OCI-LY1 (cell line): Measurements from ENCODE around the gene TWSG1.

Source experiments
- H2AFZ ChIP-seq: fragments of 200-600 bp; sonication (generic), shearing (Covaris generic); 2 replicates; pipeline ENCODE4 v1.6.0; 2014; ENCODE audit warnings: antibody characterized with exemption, mild to moderate bottlenecking, low read length
- H3F3A ChIP-seq: fragments of 200-600 bp; sonication (generic), shearing (Covaris generic); 2 replicates; pipeline ENCODE4 v1.6.0; 2014; ENCODE audit warnings: mild to moderate bottlenecking, antibody characterized with exemption, low read length, moderate library complexity; ENCODE audit not compliant: insufficient read depth
- H3K27ac ChIP-seq: fragments of 200-600 bp; sonication (generic); 2 replicates; pipeline ENCODE4 v1.5.1; 2014; ENCODE audit warnings: low read length, mixed run types, mild to moderate bottlenecking, low read depth; ENCODE audit not compliant: poor library complexity, severe bottlenecking
- H3K27me3 ChIP-seq: fragments of 200-600 bp; sonication (generic); 2 replicates; pipeline ENCODE4 v1.6.0; 2014; ENCODE audit warnings: antibody characterized with exemption, mild to moderate bottlenecking, low read length, moderate library complexity; ENCODE audit not compliant: insufficient read depth
- H3K36me3 ChIP-seq: fragments of 200-600 bp; sonication (generic); 2 replicates; pipeline ENCODE4 v1.6.1; 2014; ENCODE audit warnings: mild to moderate bottlenecking, antibody characterized with exemption, low read length, moderate library complexity, mixed read lengths; ENCODE audit not compliant: insufficient read depth
- H3K4me1 ChIP-seq: fragments of 200-600 bp; sonication (generic); 2 replicates; pipeline ENCODE4 v1.5.1; 2014; ENCODE audit warnings: mild to moderate bottlenecking, low read length, moderate library complexity; ENCODE audit not compliant: insufficient read depth, severe bottlenecking
- H3K4me2 ChIP-seq: fragments of 200-600 bp; sonication (generic), shearing (Covaris generic); 2 replicates; pipeline ENCODE4 v1.6.1; 2014; ENCODE audit warnings: low read length
- H3K4me3 ChIP-seq: fragments of 200-600 bp; sonication (generic); 2 replicates; pipeline ENCODE4 v1.5.1; 2014; ENCODE audit warnings: low read length, low read depth, mild to moderate bottlenecking, mixed read lengths; ENCODE audit not compliant: poor library complexity, severe bottlenecking
- H3K79me2 ChIP-seq: fragments of 200-600 bp; shearing (Covaris generic); 2 replicates; pipeline ENCODE4 v1.6.1; 2016; ENCODE audit warnings: mixed run types, low read length, mixed read lengths; ENCODE audit not compliant: insufficient read depth
- H3K9ac ChIP-seq: fragments of 200-600 bp; sonication (generic), shearing (Covaris generic); 2 replicates; pipeline ENCODE4 v1.6.1; 2014; ENCODE audit warnings: mild to moderate bottlenecking, low read length, mixed read lengths
- H3K9me2 ChIP-seq: fragments of 200-600 bp; sonication (generic), shearing (Covaris generic); 2 replicates; pipeline ENCODE4 v1.6.1; 2014; ENCODE audit warnings: low read depth, mild to moderate bottlenecking, low read length, mixed read lengths
- H3K9me3 ChIP-seq: fragments of 200-600 bp; shearing (Covaris generic); 2 replicates; pipeline ENCODE4 v1.6.1; 2014; ENCODE audit warnings: low read length, mixed read lengths
- H4K20me1 ChIP-seq: fragments of 200-600 bp; sonication (generic), shearing (Covaris generic); 2 replicates; pipeline ENCODE4 v1.6.0; 2016; ENCODE audit warnings: mild to moderate bottlenecking, low read length; ENCODE audit not compliant: insufficient read depth
- EZH2 ChIP-seq: fragments of 200-600 bp; sonication (generic), shearing (Covaris generic); IDR thresholded peaks from 2 replicates; pipeline ENCODE4 v1.8.0; 2017; ENCODE audit warnings: borderline replicate concordance, mixed run types, mild to moderate bottlenecking, antibody characterized with exemption, low read length, moderate library complexity, mixed read lengths
- TF ChIP-seq, protein P1 (sequence below): fragments of 200-600 bp; sonication (generic), shearing (Covaris generic); IDR thresholded peaks from 2 replicates; pipeline ENCODE4 v1.5.1; 2017; ENCODE audit warnings: mild to moderate bottlenecking, antibody characterized with exemption, low read length, moderate library complexity, mixed read lengths

The TWSG1 gene

DNA sequence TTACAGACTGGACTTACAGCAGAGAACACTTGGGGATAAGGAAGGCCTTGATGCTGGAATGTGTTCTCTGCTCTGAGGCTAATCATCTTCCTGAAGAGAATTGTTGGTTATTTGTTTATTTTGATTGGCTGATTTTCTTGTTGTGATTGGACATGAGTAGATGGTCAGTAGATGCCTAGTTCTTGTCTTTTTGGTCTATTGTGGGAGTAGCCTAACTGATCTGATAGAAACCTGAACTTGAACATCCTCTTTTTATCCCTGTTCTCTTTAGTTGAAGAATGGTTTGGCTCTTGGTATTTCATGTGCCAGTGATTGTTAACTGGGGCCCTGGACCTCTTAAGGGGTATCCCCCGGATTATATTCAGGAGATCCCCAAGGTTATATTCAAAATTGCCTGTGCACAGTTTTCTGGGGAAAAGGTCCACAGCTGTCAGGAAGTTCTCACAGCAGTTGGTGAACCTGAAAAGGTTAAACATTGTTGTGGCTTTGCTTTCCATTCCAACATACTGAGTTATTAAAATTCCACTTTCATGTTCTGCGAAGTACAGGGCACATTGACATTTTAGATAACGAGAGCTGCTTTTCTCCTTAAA lies 13.6 kb downstream of the TWSG1 start:
- H2AFZ ChIP-seq = no peak overlapping the region
- no peak overlapping the region for H3K4me3 ChIP-seq
- H3K27ac ChIP-seq = no peak overlapping the region
- no peaks in the 10 kb centered on the region for H3K79me2 ChIP-seq
- H3K9me3 ChIP-seq = peaks cover 4% of the 10 kb centered on the region; the same call in 1 of the 2 replicates
- peaks cover 8% of the 10 kb centered on the region for H3K4me1 ChIP-seq
- H3K36me3 ChIP-seq = peaks cover 7% of the 10 kb centered on the region
- no peaks in the 10 kb centered on the region for H3K9me2 ChIP-seq
- no peaks in the 10 kb centered on the region for H3K27me3 ChIP-seq
- TF ChIP-seq EZH2 = no peak
- TF ChIP-seq, protein P1, sequence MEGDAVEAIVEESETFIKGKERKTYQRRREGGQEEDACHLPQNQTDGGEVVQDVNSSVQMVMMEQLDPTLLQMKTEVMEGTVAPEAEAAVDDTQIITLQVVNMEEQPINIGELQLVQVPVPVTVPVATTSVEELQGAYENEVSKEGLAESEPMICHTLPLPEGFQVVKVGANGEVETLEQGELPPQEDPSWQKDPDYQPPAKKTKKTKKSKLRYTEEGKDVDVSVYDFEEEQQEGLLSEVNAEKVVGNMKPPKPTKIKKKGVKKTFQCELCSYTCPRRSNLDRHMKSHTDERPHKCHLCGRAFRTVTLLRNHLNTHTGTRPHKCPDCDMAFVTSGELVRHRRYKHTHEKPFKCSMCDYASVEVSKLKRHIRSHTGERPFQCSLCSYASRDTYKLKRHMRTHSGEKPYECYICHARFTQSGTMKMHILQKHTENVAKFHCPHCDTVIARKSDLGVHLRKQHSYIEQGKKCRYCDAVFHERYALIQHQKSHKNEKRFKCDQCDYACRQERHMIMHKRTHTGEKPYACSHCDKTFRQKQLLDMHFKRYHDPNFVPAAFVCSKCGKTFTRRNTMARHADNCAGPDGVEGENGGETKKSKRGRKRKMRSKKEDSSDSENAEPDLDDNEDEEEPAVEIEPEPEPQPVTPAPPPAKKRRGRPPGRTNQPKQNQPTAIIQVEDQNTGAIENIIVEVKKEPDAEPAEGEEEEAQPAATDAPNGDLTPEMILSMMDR = no peak
- no peak overlapping the region for H3K9ac ChIP-seq
- no peak overlapping the region for H3K4me2 ChIP-seq
- H4K20me1 ChIP-seq = no peaks in the 10 kb centered on the region
- no peaks in the 10 kb centered on the region for H3F3A ChIP-seq

DNA sequence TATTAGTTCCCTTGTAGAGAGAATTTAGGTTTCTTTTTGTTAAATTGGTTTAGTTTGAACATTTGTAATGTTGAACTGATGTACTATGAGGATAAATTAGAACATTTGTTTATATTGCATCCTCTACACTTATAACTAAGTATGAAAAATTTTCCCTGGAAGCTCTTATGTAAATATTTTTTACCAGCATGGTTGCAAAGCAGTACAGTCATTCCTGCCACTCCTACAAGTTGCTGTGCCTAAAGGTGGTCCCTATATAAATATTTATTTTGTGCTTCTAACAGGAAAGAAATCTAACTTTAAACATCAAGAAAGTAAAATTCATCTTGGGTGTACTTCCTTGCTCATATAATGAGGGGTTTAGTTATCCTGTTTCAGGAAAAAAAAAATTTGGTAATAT lies 14.2 kb downstream of the TWSG1 start:
- peaks cover 2% of the 10 kb centered on the region; the same call in 1 of the 2 replicates for H3K36me3 ChIP-seq
- H3K9me3 ChIP-seq = no peaks in the 10 kb centered on the region
- no peak overlapping the region for H3K4me3 ChIP-seq
- H3K27ac ChIP-seq = no peak overlapping the region
- H3K4me1 ChIP-seq = peaks cover 8% of the 10 kb centered on the region
- no peak overlapping the region for H3K4me2 ChIP-seq
- H3F3A ChIP-seq = no peaks in the 10 kb centered on the region
- no peaks in the 10 kb centered on the region for H3K79me2 ChIP-seq
- H4K20me1 ChIP-seq = no peaks in the 10 kb centered on the region
- TF ChIP-seq, protein P1 = no peak
- TF ChIP-seq EZH2 = no peak
- H3K27me3 ChIP-seq = no peaks in the 10 kb centered on the region
- H2AFZ ChIP-seq = no peak overlapping the region
- no peaks in the 10 kb centered on the region for H3K9me2 ChIP-seq
- H3K9ac ChIP-seq = no peak overlapping the region

DNA sequence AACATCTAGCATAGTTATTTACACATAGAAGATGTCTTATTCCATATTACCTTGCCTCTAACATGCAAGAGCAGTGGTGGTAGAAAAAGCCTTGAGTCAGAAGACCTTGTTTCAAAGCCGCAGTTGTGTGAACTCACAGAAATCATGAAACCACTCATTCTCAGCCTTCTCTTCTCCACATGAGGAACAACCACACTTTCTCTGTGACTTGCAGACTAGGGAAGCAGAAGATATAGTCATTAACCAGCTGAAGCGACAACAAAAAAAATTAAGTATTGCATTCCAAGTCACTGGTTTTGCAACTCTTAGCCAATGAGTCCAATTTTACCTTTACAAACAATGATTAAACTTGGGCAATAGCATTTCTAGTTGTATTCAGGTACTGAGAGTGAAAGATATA lies 19.0 kb downstream of the TWSG1 start:
- Histone ChIP-seq H3K4me1 (peaks cover 4% of the 10 kb centered on the region), H3K4me3 (no peak overlapping the region), H3F3A (no peaks in the 10 kb centered on the region), H3K27ac (no peak overlapping the region), H3K9ac (no peak overlapping the region), H2AFZ (no peak overlapping the region), H3K36me3 (no peaks in the 10 kb centered on the region), H3K27me3 (no peaks in the 10 kb centered on the region), H3K79me2 (no peaks in the 10 kb centered on the region), H3K9me3 (no peaks in the 10 kb centered on the region), H3K4me2 (no peak overlapping the region), H3K9me2 (no peaks in the 10 kb centered on the region), H4K20me1 (no peaks in the 10 kb centered on the region)
- TF ChIP-seq, protein P1 = no peak
- no peak for TF ChIP-seq EZH2
